ENCODE results near the gene PTPRE. TPM values are rescaled to one million over a fixed set of nuclear protein-coding genes. Genes with fewer than 3 reads are reported as not detected.

PTPRE gene
- total and polyA plus RNA-seq, 10 of the 15 experiments (the other 5 are each of a cell fraction or from before 2014, with no cell fraction given) = 2.9 to 7.6 (median 5.8) TPM

- ChIA-PET CTCF (interaction anchor here (1.1 to 9.4 kb wide), 6 partner anchors 9 to 125 kb away, joined by 3 to 277 read pairs (median 4); no protein-coding TSS in a partner anchor), RAD21 (ENCODE audit: unreplicated experiment) (interaction anchor here (2.0 kb wide), 1 partner anchor 36 kb away, joined by 11 read pairs; no protein-coding TSS in a partner anchor), SMC1A (ENCODE audit: uncharacterized antibody, unreplicated experiment) (interaction anchor here (1.0 to 5.5 kb wide), 4 partner anchors 12 to 78 kb away, joined by 3 to 128 read pairs (median 5); no protein-coding TSS in a partner anchor), POLR2A (no interaction called here)
- no peaks in the 10 kb centered on the region for H3K79me2 ChIP-seq (ENCODE audit: control insufficient read depth, insufficient read depth, low read length)
- no peak overlapping the region for H3K4me2 ChIP-seq (ENCODE audit: control insufficient read depth, insufficient read depth)
- no peak overlapping the region for H3K27ac ChIP-seq (ENCODE audit: control insufficient read depth, insufficient read depth)
- TF ChIP-seq RUNX3 (IDR thresholded peaks at IDR 0.05; ENCODE audit: low read length) (no peak), NFIC (IDR thresholded peaks at IDR 0.05; ENCODE audit: low read depth, low read length) (no peak), ZNF24 (IDR thresholded peaks at IDR 0.05) (no peak), MXI1 (IDR thresholded peaks at IDR 0.05; ENCODE audit: low read depth, low read length) (no peak), SREBF2 (IDR thresholded peaks at IDR 0.05; ENCODE audit: low read length) (no peak), TCF7 (IDR thresholded peaks at IDR 0.05; ENCODE audit: borderline replicate concordance) (no peak), KLF5 (IDR thresholded peaks at IDR 0.05; ENCODE audit: partially characterized antibody) (no peak), ZBTB11 (CRISPR knock-in tag; IDR thresholded peaks at IDR 0.05) (no peak)
- TF ChIP-seq, protein P1, sequence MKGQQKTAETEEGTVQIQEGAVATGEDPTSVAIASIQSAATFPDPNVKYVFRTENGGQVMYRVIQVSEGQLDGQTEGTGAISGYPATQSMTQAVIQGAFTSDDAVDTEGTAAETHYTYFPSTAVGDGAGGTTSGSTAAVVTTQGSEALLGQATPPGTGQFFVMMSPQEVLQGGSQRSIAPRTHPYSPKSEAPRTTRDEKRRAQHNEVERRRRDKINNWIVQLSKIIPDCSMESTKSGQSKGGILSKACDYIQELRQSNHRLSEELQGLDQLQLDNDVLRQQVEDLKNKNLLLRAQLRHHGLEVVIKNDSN (IDR thresholded peaks at IDR 0.05; ENCODE audit: borderline replicate concordance, extremely low read length, insufficient read depth, low read depth, low read length) = no peak
- TF ChIP-seq, protein P2, sequence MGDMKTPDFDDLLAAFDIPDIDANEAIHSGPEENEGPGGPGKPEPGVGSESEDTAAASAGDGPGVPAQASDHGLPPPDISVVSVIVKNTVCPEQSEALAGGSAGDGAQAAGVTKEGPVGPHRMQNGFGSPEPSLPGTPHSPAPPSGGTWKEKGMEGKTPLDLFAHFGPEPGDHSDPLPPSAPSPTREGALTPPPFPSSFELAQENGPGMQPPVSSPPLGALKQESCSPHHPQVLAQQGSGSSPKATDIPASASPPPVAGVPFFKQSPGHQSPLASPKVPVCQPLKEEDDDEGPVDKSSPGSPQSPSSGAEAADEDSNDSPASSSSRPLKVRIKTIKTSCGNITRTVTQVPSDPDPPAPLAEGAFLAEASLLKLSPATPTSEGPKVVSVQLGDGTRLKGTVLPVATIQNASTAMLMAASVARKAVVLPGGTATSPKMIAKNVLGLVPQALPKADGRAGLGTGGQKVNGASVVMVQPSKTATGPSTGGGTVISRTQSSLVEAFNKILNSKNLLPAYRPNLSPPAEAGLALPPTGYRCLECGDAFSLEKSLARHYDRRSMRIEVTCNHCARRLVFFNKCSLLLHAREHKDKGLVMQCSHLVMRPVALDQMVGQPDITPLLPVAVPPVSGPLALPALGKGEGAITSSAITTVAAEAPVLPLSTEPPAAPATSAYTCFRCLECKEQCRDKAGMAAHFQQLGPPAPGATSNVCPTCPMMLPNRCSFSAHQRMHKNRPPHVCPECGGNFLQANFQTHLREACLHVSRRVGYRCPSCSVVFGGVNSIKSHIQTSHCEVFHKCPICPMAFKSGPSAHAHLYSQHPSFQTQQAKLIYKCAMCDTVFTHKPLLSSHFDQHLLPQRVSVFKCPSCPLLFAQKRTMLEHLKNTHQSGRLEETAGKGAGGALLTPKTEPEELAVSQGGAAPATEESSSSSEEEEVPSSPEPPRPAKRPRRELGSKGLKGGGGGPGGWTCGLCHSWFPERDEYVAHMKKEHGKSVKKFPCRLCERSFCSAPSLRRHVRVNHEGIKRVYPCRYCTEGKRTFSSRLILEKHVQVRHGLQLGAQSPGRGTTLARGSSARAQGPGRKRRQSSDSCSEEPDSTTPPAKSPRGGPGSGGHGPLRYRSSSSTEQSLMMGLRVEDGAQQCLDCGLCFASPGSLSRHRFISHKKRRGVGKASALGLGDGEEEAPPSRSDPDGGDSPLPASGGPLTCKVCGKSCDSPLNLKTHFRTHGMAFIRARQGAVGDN (IDR thresholded peaks at IDR 0.05) = no peak
- FAIRE-seq = no peak
- no peak for DNase-seq (ENCODE audit: low read depth, low spot score)
- no peaks in the 10 kb centered on the region for H3K9me3 ChIP-seq (replicated peaks; ENCODE audit: control insufficient read depth, insufficient read depth, low read length)
- H3K4me1 ChIP-seq (ENCODE audit: control insufficient read depth, insufficient read depth, low read length) = no peaks in the 10 kb centered on the region
- 80% methylated on average over 7 of the region's 9 CpGs for WGBS (ENCODE audit: insufficient coverage, insufficient replicate concordance, low lambda C conversion rate, missing lambda C conversion rate)
- H3K4me3 ChIP-seq = no peak overlapping the region
- no peak overlapping the region for H3K9ac ChIP-seq (ENCODE audit: control insufficient read depth, insufficient read depth, low read length)
- H4K20me1 ChIP-seq (ENCODE audit: control insufficient read depth, insufficient read depth) = no peaks in the 10 kb centered on the region
- no peak for ATAC-seq
- in situ Hi-C loops (cut with MboI) (loop anchor here (5.0 kb wide), 1 partner anchor 39 kb away; no protein-coding TSS in a partner anchor), intact Hi-C loops (cut with micrococcal nuclease; ENCODE audit: unreplicated experiment) (no loop called here)
- peaks cover 0 to 13% of the 10 kb centered on the region in 2 experiments; a peak in 3 of 4 replicates for H3K36me3 ChIP-seq (ENCODE audit: control insufficient read depth in 2 of 2, insufficient read depth in 2 of 2, low read length in 1 of 2)
- no TSS peak for BruUV-seq (replicated peaks)
- H3K27me3 ChIP-seq (replicated peaks in 1 of 2; ENCODE audit: control insufficient read depth in 2 of 2, insufficient read depth in 2 of 2, low read length in 1 of 2) = no peaks in the 10 kb centered on the region
- H2AFZ ChIP-seq (ENCODE audit: control insufficient read depth, low read depth, low read length) = no peak overlapping the region
These were observed 164.5 kb downstream of the PTPRE start for GRCh38 chr10:128071417-128071782.
